ENCODE data around the gene GPR18. TPM values are rescaled to one million over a fixed set of nuclear protein-coding genes. Genes with fewer than 3 reads are reported as not detected.

The GPR18 gene
- total RNA-seq, 1 experiment from 2014 or later, result not detected

DNA sequence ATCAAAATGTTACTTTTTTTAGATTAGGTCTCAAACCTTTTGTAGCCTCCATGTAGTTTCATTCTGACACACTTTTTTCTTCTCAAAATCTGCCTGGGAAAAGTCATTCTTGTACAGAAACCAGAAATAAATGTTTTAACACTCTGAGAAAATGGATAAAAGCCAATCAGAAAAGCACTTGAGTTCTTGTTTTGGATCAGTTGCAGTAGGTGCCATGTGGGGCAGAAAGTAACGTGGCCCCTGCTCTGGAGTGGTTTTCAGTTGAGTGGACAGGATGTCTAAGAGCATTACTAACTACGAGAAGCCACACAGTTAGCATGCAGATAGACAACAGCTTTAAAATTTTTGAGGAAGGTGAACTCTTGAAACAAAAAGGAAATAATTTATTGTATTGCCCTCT, 29.9 kb upstream of the GPR18 start:
- no peak overlapping the region for H4K5ac ChIP-seq (ENCODE audit: insufficient read length, low read depth, low read length)
- no peak overlapping the region for H2AFZ ChIP-seq (ENCODE audit: low read length)
- H2AK5ac ChIP-seq (ENCODE audit: insufficient read length, low read length), result no peak overlapping the region
- no peaks in the 10 kb centered on the region for H3K79me1 ChIP-seq (ENCODE audit: insufficient read depth, low read depth, low read length, poor library complexity, severe bottlenecking)
- no peaks in the 10 kb centered on the region for H3K9me3 ChIP-seq (ENCODE audit: control insufficient read depth, low read depth, low read length)
- no peak overlapping the region for H2BK12ac ChIP-seq (ENCODE audit: insufficient read length, low read depth, low read length)
- H2BK120ac ChIP-seq (ENCODE audit: low read depth, low read length, poor library complexity, severe bottlenecking), result no peak overlapping the region
- WGBS (ENCODE audit: extremely low coverage, insufficient read length, low lambda C conversion rate), result no CpG with 5 or more reads among the region's 2 CpGs
- TF ChIP-seq, protein P1, sequence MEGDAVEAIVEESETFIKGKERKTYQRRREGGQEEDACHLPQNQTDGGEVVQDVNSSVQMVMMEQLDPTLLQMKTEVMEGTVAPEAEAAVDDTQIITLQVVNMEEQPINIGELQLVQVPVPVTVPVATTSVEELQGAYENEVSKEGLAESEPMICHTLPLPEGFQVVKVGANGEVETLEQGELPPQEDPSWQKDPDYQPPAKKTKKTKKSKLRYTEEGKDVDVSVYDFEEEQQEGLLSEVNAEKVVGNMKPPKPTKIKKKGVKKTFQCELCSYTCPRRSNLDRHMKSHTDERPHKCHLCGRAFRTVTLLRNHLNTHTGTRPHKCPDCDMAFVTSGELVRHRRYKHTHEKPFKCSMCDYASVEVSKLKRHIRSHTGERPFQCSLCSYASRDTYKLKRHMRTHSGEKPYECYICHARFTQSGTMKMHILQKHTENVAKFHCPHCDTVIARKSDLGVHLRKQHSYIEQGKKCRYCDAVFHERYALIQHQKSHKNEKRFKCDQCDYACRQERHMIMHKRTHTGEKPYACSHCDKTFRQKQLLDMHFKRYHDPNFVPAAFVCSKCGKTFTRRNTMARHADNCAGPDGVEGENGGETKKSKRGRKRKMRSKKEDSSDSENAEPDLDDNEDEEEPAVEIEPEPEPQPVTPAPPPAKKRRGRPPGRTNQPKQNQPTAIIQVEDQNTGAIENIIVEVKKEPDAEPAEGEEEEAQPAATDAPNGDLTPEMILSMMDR (conservative IDR thresholded peaks at IDR 0.05), result no peak
- no peak overlapping the region for H3K14ac ChIP-seq (ENCODE audit: insufficient read depth, low read length)
- no peak overlapping the region for H2BK5ac ChIP-seq (ENCODE audit: insufficient read length, low read length)
- no peak overlapping the region for H4K8ac ChIP-seq (replicated peaks; ENCODE audit: insufficient read length, low read depth, low read length)
- H3K79me2 ChIP-seq (ENCODE audit: insufficient read depth, low read length), result no peaks in the 10 kb centered on the region
- H3K18ac ChIP-seq (ENCODE audit: insufficient read length, low read depth, low read length), result no peak overlapping the region
- Mint-ChIP-seq H3K27ac (0 out of 7 replicates have a peak overlapping the region, but pooled peaks of 1 of the 3 experiments have one; percentile 2), H3K27me3 (ENCODE audit: low read depth) (no peaks in the 10 kb centered on the region), H3K9me3 (no peaks in the 10 kb centered on the region), H3K36me3 (ENCODE audit: insufficient read depth in 1 of 3, low read depth in 3 of 3) (peaks cover 0 to 2% (median 0%) of the 10 kb centered on the region in 3 experiments; a peak in 2 of 7 replicates), H3K4me1 (peaks cover 0 to 5% of the 10 kb centered on the region in 2 experiments; a peak in 1 of 4 replicates), H3K4me3 (no peak overlapping the region)
- no peak overlapping the region for H3K23ac ChIP-seq (ENCODE audit: insufficient read length, low read depth, low read length)
- H3K9ac ChIP-seq (ENCODE audit: extremely low read depth, insufficient read length, low read length), result no peak overlapping the region
- DNase-seq, result no peak
- no peak overlapping the region for H3T11ph ChIP-seq (ENCODE audit: low read length)
- no peaks in the 10 kb centered on the region for H3K27me3 ChIP-seq (ENCODE audit: insufficient read depth, low read length)
- no peak overlapping the region for H3K4ac ChIP-seq (ENCODE audit: low read depth, low read length)
- H2BK15ac ChIP-seq (ENCODE audit: low read depth, low read length), result no peak overlapping the region
- H3K56ac ChIP-seq (ENCODE audit: insufficient read length, low read depth, low read length), result no peak overlapping the region
- no peak overlapping the region for H4K91ac ChIP-seq (ENCODE audit: insufficient read length, low read depth, low read length)
- H3K4me2 ChIP-seq (ENCODE audit: insufficient read depth, insufficient read length, low read length), result no peak overlapping the region
- H3K23me2 ChIP-seq (ENCODE audit: insufficient read length, low read depth, low read length, poor library complexity, severe bottlenecking), result no peaks in the 10 kb centered on the region
- no peaks in the 10 kb centered on the region for H4K20me1 ChIP-seq (ENCODE audit: control insufficient read depth, insufficient read depth, insufficient read length)
- no peak overlapping the region for H3K27ac ChIP-seq (ENCODE audit: insufficient read length, low read depth, low read length)
- no peak overlapping the region for H2BK20ac ChIP-seq (ENCODE audit: low read depth, low read length, poor library complexity, severe bottlenecking)
- no peaks in the 10 kb centered on the region for H3K4me1 ChIP-seq (ENCODE audit: insufficient read depth, low read length)

All from H9 (cell line).